ENCODE measurements around the gene LINGO4. TPM values are rescaled to one million over a fixed set of nuclear protein-coding genes. Genes with fewer than 3 reads are reported as not detected.

LINGO4 gene
- total RNA-seq, 1 donor from 2014 or later = not detected

DNA sequence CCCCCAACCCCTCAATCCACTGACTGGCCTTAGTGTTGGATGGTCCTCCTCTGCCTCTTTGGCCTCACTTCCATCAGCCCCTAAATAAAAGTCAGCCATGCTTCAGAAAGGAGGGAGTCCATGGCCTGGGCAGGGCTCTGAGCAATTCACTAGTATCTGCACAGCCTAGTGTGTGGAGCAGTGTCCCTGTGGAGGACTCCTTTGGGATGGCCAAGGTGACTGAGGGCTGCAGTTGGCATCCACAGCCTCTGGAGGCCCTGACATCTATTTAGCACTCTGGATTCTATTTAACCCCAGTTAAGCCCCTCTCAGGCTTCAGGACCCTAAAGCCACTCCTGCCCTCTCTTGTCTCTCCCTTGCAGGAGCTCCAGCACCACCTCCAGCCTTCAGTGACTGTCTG is 44.7 kb upstream of the LINGO4 start:
- no peak overlapping the region for H3K4me3 Mint-ChIP-seq (ENCODE audit: unreplicated experiment)
- H3K36me3 Mint-ChIP-seq (ENCODE audit: unreplicated experiment) = no peaks in the 10 kb centered on the region
- no peak for DNase-seq (ENCODE audit: extremely low spot score, unreplicated experiment)
- no peaks in the 10 kb centered on the region for H3K4me1 Mint-ChIP-seq (ENCODE audit: unreplicated experiment)
- TF ChIP-seq, protein P1, sequence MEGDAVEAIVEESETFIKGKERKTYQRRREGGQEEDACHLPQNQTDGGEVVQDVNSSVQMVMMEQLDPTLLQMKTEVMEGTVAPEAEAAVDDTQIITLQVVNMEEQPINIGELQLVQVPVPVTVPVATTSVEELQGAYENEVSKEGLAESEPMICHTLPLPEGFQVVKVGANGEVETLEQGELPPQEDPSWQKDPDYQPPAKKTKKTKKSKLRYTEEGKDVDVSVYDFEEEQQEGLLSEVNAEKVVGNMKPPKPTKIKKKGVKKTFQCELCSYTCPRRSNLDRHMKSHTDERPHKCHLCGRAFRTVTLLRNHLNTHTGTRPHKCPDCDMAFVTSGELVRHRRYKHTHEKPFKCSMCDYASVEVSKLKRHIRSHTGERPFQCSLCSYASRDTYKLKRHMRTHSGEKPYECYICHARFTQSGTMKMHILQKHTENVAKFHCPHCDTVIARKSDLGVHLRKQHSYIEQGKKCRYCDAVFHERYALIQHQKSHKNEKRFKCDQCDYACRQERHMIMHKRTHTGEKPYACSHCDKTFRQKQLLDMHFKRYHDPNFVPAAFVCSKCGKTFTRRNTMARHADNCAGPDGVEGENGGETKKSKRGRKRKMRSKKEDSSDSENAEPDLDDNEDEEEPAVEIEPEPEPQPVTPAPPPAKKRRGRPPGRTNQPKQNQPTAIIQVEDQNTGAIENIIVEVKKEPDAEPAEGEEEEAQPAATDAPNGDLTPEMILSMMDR (IDR thresholded peaks at IDR 0.05) = no peak
- peaks cover 56% of the 10 kb centered on the region for H3K27me3 Mint-ChIP-seq (ENCODE audit: unreplicated experiment)
- H3K9me3 Mint-ChIP-seq (ENCODE audit: unreplicated experiment) = no peaks in the 10 kb centered on the region
- H3K27ac Mint-ChIP-seq (ENCODE audit: unreplicated experiment) = no peak overlapping the region

DNA sequence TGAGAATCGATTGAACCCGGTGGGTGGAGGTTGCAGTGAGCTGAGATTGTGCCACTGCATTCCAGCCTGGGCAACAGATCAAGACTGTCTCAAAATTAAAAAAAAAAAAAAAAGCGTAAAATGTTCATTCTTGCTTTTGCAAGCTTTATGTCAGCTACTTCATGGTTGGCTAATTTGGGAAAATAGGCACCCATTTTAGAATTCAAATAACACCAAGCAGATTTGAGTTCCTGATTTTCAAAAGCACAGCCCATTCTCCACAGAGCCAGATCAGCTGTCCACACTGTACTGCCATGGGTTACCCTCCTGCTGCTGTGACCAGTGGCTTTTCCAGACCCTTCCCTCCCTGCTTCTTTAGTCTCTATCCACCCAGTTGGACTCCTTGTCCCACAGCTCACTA is 43.9 kb upstream of the LINGO4 start:
- no peak for DNase-seq (ENCODE audit: extremely low spot score, unreplicated experiment)
- TF ChIP-seq, protein P1 (IDR thresholded peaks at IDR 0.05) = no peak
- no peaks in the 10 kb centered on the region for H3K36me3 Mint-ChIP-seq (ENCODE audit: unreplicated experiment)
- no peak overlapping the region for H3K27ac Mint-ChIP-seq (ENCODE audit: unreplicated experiment)
- no peaks in the 10 kb centered on the region for H3K9me3 Mint-ChIP-seq (ENCODE audit: unreplicated experiment)
- no peak overlapping the region for H3K4me3 Mint-ChIP-seq (ENCODE audit: unreplicated experiment)
- peaks cover 63% of the 10 kb centered on the region for H3K27me3 Mint-ChIP-seq (ENCODE audit: unreplicated experiment)
- H3K4me1 Mint-ChIP-seq (ENCODE audit: unreplicated experiment) = no peaks in the 10 kb centered on the region

DNA sequence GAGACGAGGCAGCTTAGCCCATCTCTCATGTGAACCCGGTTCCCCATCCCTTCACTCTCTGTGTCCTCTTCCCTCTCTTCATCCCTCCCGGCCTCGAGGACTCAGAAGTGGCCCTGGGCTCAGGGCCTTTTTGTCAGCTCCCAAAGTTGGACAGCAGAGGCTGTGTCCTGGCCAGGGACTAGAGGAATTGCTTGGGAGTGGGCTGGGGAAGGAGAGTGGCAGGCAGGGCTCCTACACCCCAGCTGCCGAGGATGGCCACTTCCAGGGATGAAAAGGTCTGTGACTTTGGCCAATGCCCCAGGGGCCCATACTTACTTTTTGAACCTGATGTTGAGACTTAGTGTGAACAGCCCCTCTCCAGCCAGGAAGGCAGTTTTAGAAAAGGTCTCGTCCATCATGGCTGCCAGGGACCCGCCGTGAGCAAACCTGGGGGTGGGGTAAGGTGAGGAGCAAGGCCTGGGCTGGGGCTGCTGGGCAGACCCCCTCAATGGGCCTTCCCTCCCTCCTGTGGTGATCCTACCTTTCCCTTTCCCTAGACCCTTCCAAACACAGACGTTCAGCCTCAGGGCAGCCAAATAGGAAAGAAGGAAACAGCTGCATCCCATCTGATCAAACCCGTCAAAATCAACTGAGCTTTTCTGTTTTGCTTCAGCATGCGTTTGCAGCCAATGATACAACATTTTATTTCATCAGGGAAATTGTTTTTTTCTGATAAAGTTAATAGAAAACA is 42.8 kb upstream of the LINGO4 start:
- Mint-ChIP-seq H3K27ac (ENCODE audit: unreplicated experiment) (no peak overlapping the region), H3K4me1 (ENCODE audit: unreplicated experiment) (no peaks in the 10 kb centered on the region), H3K9me3 (ENCODE audit: unreplicated experiment) (no peaks in the 10 kb centered on the region), H3K27me3 (ENCODE audit: unreplicated experiment) (peaks cover 66% of the 10 kb centered on the region), H3K4me3 (ENCODE audit: unreplicated experiment) (no peak overlapping the region), H3K36me3 (ENCODE audit: unreplicated experiment) (no peaks in the 10 kb centered on the region)
- no peak for DNase-seq (ENCODE audit: extremely low spot score, unreplicated experiment)
- TF ChIP-seq, protein P1 (IDR thresholded peaks at IDR 0.05) = no peak

DNA sequence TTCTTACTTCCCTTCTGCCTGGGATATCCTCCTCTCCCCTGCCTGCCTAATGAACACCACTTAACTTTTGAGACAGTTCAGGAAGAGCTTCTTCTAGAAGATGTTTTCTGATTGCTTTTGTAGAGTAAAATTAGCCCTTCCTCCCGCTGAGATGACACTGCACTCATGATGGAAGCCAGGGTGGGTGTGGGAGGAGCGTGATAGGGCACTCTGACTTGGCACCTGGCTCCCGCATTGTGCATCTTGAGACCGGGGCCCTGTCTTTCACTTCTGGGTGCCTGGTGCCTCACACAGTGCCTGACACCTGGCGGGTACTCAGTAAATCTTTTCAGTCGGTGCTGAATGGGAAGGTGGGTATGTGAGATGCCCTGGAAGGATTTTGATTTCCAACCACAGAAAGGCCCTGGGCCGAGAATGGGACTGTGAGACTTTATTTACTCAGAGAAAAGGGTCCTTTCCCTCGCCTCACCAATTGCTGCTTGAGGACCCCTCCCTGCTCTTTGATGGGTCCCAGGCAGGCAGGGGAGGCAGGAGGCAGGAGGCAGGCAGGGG is 41.5 kb upstream of the LINGO4 start:
- Mint-ChIP-seq H3K9me3 (ENCODE audit: unreplicated experiment) (no peaks in the 10 kb centered on the region), H3K36me3 (ENCODE audit: unreplicated experiment) (no peaks in the 10 kb centered on the region), H3K4me3 (ENCODE audit: unreplicated experiment) (no peak overlapping the region), H3K27me3 (ENCODE audit: unreplicated experiment) (peaks cover 62% of the 10 kb centered on the region), H3K27ac (ENCODE audit: unreplicated experiment) (no peak overlapping the region), H3K4me1 (ENCODE audit: unreplicated experiment) (no peaks in the 10 kb centered on the region)
- TF ChIP-seq, protein P1 (IDR thresholded peaks at IDR 0.05) = no peak
- DNase-seq (ENCODE audit: extremely low spot score, unreplicated experiment) = no peak

DNA sequence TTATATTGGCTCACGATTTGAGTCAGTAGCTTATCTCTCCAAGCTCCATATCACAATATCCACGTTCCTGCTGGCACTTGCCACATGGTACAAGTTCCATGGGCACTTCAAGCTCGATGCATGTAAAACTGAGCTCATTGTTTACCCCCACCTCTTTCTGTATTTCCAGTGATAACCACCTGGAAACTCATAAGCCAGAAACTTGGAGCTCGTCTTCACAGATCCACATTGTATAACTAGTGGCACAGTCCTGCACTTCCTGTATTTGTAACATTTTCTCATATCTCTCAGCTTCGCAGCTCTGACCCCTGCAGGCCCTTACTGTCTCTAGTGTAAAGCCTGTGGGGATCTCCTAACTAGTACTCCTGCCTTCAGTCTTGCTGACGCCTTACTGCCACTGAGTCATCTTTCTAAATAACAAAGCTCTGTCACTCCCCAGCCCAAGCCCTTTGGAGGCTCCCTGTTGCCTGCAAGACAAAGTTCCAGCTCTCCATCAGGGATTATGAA is 40.9 kb upstream of the LINGO4 start:
- Mint-ChIP-seq H3K27me3 (ENCODE audit: unreplicated experiment) (peaks cover 62% of the 10 kb centered on the region), H3K4me3 (ENCODE audit: unreplicated experiment) (no peak overlapping the region), H3K4me1 (ENCODE audit: unreplicated experiment) (no peaks in the 10 kb centered on the region), H3K36me3 (ENCODE audit: unreplicated experiment) (no peaks in the 10 kb centered on the region), H3K27ac (ENCODE audit: unreplicated experiment) (no peak overlapping the region), H3K9me3 (ENCODE audit: unreplicated experiment) (no peaks in the 10 kb centered on the region)
- no peak for DNase-seq (ENCODE audit: extremely low spot score, unreplicated experiment)
- TF ChIP-seq, protein P1 (IDR thresholded peaks at IDR 0.05) = no peak

Measured in osteocyte (in vitro differentiated cells).